Activated CD8-positive, alpha-beta T cell treated with anti-CD3 and anti-CD28 coated beads for 36 hours (primary cell): ENCODE measurements around the gene TACC3. TPM values are rescaled to one million over a fixed set of nuclear protein-coding genes. Genes with fewer than 3 reads are reported as not detected.

ENCODE experiments used
- ATAC-seq: fragments of 200-7000 bp; cut with Tn5 transposase; one replicate; pipeline ENCODE4 v1.10.0; 2021; ENCODE audit warnings: mild to moderate bottlenecking, moderate library complexity
- CTCF ChIA-PET: fragments of 350-600 bp; sonication (Branson Sonifier 250); formaldehyde crosslinking; loops from one replicate; lab custom pipeline; 2021; ENCODE audit warnings: antibody characterized with exemption; lab: Charles Lee
- POLR2A ChIA-PET: fragments of 350-600 bp; sonication (Branson Sonifier 250); formaldehyde crosslinking; loops from one replicate; lab custom pipeline; 2021; ENCODE audit warnings: antibody characterized with exemption; lab: Charles Lee
- DNase-seq: peaks from one replicate; pipeline ENCODE4 v3.0.0-alpha.2; 2020
- H3K27ac Mint-ChIP-seq: one replicate; pipeline ENCODE4 v1.8.0; 2021; ENCODE audit warnings: mild to moderate bottlenecking, mixed read lengths
- H3K27me3 Mint-ChIP-seq: one replicate; pipeline ENCODE4 v1.8.0; 2021; ENCODE audit warnings: mixed read lengths
- H3K36me3 Mint-ChIP-seq: one replicate; pipeline ENCODE4 v1.8.0; 2021; ENCODE audit warnings: low read depth, mixed read lengths
- H3K4me1 Mint-ChIP-seq: one replicate; pipeline ENCODE4 v1.8.0; 2021; ENCODE audit warnings: low read depth, mixed read lengths
- H3K4me3 Mint-ChIP-seq: one replicate; pipeline ENCODE4 v1.8.0; 2021; ENCODE audit warnings: mild to moderate bottlenecking, moderate library complexity, mixed read lengths
- H3K9me3 Mint-ChIP-seq: one replicate; pipeline ENCODE4 v1.8.0; 2021; ENCODE audit warnings: mixed read lengths
- CTCF ChIP-seq: fragments of 200-600 bp; IDR thresholded peaks from one replicate; pipeline ENCODE4 v1.8.0; 2022; ENCODE audit warnings: antibody characterized with exemption, mild to moderate bottlenecking
- intact Hi-C: fragments of 100-400 bp; cut with micrococcal nuclease; formaldehyde crosslinking; loops from one replicate; pipeline ENCODE4 v1.10.0; 2022
- total RNA-seq, 2 experiments: library from RNA; stranded (reverse); gene quantifications; one replicate each; pipeline ENCODE4 v1.2.3, GENCODE V29; 2021

Gene TACC3
- total RNA-seq, 2 experiments from 2014 or later = 190 to 200 TPM

- DNase-seq (peak; percentile 42), ATAC-seq (peak; percentile 96)
- Mint-ChIP-seq H3K27me3 (no peaks in the 10 kb centered on the region), H3K4me3 (peak within 1 kb of the TSS; percentile 76), H3K27ac (peak within 1 kb of the TSS; percentile 69), H3K36me3 (no peaks in the 10 kb centered on the region), H3K4me1 (peaks cover 11% of the 10 kb centered on the region), H3K9me3 (no peaks in the 10 kb centered on the region)
- CTCF ChIA-PET = interaction anchor here (1.2 to 2.9 kb wide), 3 partner anchors 10 to 46 kb away, joined by 5 to 20 read pairs (median 6); no protein-coding TSS in a partner anchor
- intact Hi-C loops = no loop called here
- POLR2A ChIA-PET = interaction anchor here (0.6 to 1.7 kb wide), 2 partner anchors 37 to 910 kb away, joined by 3 to 5 read pairs; partner anchors contain the start of genes TACC3 and TMEM129
- TF ChIP-seq CTCF = no peak
Measured at GRCh38 chr4:1683736-1684505, 37.4 kb upstream of the TACC3 start, which contains the start of gene FAM53A. TSS of gene FAM53A (minus strand) at chr4:1684313. CDS start at chr4:1668741, 15,572 bp downstream.

- peaks cover 2% of the 10 kb centered on the region for H3K36me3 Mint-ChIP-seq
- DNase-seq (peak; percentile 96), ATAC-seq (no peak)
- no peak overlapping the region for H3K27ac Mint-ChIP-seq
- intact Hi-C loops = no loop called here
- H3K9me3 Mint-ChIP-seq = no peaks in the 10 kb centered on the region
- H3K27me3 Mint-ChIP-seq = no peaks in the 10 kb centered on the region
- ChIA-PET POLR2A (interaction anchor here (0.8 kb wide), 1 partner anchor 39 kb away, joined by 3 read pairs; no protein-coding TSS in a partner anchor), CTCF (interaction anchor here (2.9 kb wide), 1 partner anchor 9 kb away, joined by 20 read pairs; no protein-coding TSS in a partner anchor)
- H3K4me3 Mint-ChIP-seq = peak overlapping the region; percentile 37
- H3K4me1 Mint-ChIP-seq = peaks cover 11% of the 10 kb centered on the region
- TF ChIP-seq CTCF = no peak
Measured at GRCh38 chr4:1684506-1685234, 36.7 kb upstream of the TACC3 start.

DNA sequence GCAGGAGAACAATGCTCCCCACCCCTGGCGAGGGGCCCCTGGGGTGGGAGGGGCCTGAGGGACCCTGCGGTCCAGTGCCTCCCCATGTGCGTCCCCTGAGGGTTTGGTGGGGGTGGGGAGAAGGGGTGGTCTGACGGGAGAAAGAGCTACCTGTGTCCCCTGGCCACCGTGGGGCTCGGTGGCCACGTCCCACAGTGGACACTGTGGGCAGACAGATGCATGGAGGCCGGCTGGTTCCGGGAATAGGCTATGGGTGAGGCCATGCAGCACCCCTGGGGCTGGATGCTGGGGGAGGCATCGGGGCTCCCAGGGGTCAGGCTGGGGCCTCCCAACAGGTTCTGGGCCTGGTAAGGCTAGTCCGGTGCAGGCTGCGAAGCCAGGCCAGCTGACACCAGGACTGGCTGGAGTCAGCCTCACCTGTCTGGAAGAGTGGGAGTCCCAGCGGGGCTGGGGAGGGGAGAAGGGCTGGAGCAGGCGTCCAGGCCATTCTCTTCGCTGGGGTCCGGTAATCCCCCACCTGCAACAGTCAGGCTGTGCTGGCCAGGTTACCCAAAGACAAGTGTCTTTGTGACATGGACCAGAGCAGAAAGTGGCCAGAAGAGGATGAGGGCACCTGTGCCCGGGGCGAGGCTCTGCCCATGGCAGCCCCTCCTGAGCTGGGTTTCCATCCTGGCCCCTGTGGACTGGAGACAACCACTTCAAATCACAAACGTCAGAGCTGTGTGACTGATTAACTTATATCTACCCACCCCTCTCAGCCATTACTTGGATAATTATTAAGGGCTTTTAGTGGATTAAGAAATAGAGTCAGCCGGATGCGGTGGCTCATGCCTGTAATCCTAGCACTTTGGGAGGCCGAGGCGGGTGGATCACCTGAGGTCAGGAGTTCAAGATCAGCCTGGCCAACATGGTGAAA is 35.8 kb upstream of the TACC3 start:
- no peak for ATAC-seq
- CTCF ChIA-PET = no interaction called here
- Mint-ChIP-seq H3K36me3 (peaks cover 5% of the 10 kb centered on the region), H3K4me3 (no peak overlapping the region), H3K4me1 (peaks cover 11% of the 10 kb centered on the region), H3K9me3 (no peaks in the 10 kb centered on the region), H3K27ac (no peak overlapping the region), H3K27me3 (no peaks in the 10 kb centered on the region)
- intact Hi-C loops = no loop called here
- TF ChIP-seq CTCF = no peak
- POLR2A ChIA-PET = interaction anchor here (0.8 to 1.0 kb wide), 2 partner anchors 27 to 38 kb away, joined by 3 read pairs; partner anchors contain the start of gene SLBP
- DNase-seq = no peak

GRCh38 chr4:1686440-1687036 is 34.8 kb upstream of the TACC3 start:
- peaks cover 11% of the 10 kb centered on the region for H3K4me1 Mint-ChIP-seq
- peak overlapping the region; percentile 43 for H3K27ac Mint-ChIP-seq
- ChIA-PET CTCF (no interaction called here), POLR2A (no interaction called here)
- TF ChIP-seq CTCF = no peak
- intact Hi-C loops = no loop called here
- H3K9me3 Mint-ChIP-seq = no peaks in the 10 kb centered on the region
- no peak overlapping the region for H3K4me3 Mint-ChIP-seq
- ATAC-seq (no peak), DNase-seq (no peak)
- H3K36me3 Mint-ChIP-seq = peaks cover 15% of the 10 kb centered on the region
- H3K27me3 Mint-ChIP-seq = no peaks in the 10 kb centered on the region
